ENCODE results near the gene CER1.

- TF ChIP-seq, protein P1, sequence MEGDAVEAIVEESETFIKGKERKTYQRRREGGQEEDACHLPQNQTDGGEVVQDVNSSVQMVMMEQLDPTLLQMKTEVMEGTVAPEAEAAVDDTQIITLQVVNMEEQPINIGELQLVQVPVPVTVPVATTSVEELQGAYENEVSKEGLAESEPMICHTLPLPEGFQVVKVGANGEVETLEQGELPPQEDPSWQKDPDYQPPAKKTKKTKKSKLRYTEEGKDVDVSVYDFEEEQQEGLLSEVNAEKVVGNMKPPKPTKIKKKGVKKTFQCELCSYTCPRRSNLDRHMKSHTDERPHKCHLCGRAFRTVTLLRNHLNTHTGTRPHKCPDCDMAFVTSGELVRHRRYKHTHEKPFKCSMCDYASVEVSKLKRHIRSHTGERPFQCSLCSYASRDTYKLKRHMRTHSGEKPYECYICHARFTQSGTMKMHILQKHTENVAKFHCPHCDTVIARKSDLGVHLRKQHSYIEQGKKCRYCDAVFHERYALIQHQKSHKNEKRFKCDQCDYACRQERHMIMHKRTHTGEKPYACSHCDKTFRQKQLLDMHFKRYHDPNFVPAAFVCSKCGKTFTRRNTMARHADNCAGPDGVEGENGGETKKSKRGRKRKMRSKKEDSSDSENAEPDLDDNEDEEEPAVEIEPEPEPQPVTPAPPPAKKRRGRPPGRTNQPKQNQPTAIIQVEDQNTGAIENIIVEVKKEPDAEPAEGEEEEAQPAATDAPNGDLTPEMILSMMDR (IDR thresholded peaks at IDR 0.05 in 2 of 3, conservative IDR thresholded peaks at IDR 0.05 in 1 of 3; ENCODE audit: borderline replicate concordance in 1 of 3, insufficient read depth in 1 of 3, low read depth in 2 of 3, low read length in 2 of 3) = no peak
- TF ChIP-seq MAX (IDR thresholded peaks at IDR 0.05) = no peak
- no peak for TF ChIP-seq SP1 (IDR thresholded peaks at IDR 0.05; ENCODE audit: low read depth)
- no peak for TF ChIP-seq RAD21 (IDR thresholded peaks at IDR 0.05; ENCODE audit: low read depth)
- TF ChIP-seq EZH2phosphoT487 (IDR thresholded peaks at IDR 0.05; ENCODE audit: borderline replicate concordance) = no peak
- no peak for TF ChIP-seq SIN3A (IDR thresholded peaks at IDR 0.05; ENCODE audit: low read depth)
- TF ChIP-seq CEBPB (IDR thresholded peaks at IDR 0.05; ENCODE audit: low read depth) = no peak
These were observed 8.9 kb upstream of the CER1 start for GRCh38 chr9:14731294-14731981.

All from HCT116 (cell line).